Measurements from ENCODE around the gene ATP5ME.

Gene ATP5ME

DNA sequence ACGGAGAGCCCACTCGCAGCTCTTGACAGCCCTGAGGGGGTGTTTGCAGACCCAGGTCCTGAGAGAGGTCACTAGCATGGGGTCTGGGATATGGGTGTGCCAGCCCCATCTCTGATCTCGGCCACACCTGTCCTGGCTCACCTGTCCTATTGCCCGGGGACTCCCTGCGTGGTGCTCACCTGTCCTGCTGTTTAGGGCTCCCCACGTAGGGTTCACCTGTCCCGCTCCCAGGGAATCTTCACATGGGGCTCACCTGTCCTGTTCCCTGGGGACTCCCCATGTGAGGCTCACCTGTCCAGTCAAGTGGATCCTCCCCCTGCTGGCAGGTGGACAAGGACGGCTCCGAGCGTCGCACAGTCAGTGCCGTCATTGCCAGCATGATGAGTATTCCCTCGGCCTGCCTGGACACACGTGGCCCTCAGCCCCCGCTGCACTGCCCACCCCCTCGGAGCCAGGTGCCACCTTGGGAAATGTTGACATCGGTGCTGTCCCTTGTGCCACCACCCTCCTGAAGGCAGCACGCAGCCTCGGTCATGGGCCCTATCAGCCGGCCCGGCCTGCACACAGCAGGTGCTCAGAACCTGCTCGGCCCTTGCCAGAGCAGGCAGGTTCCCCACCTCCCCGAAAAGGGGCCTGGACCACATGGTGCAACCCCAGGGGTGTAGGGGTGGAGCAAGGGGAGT is 8.6 kb upstream of the ATP5ME start:
- H3K4me1 Mint-ChIP-seq, result peaks cover 24% of the 10 kb centered on the region
- H3K36me3 Mint-ChIP-seq (ENCODE audit: low read depth), result no peaks in the 10 kb centered on the region
- peaks cover 7% of the 10 kb centered on the region for H3K27me3 Mint-ChIP-seq (ENCODE audit: low read depth)
- TF ChIP-seq CTCF (IDR thresholded peaks at IDR 0.05; ENCODE audit: unreplicated experiment in 3 of 3), result no peak
- H3K9me3 Mint-ChIP-seq, result no peaks in the 10 kb centered on the region
- H3K4me3 Mint-ChIP-seq, result peak overlapping the region in 2 of 3 experiments; percentile 17 to 43
- no peak overlapping the region for H3K27ac Mint-ChIP-seq

GRCh38 chr4:681736-682451 is 7.8 kb upstream of the ATP5ME start:
- Mint-ChIP-seq H3K27ac (no peak overlapping the region), H3K4me3 (peak overlapping the region in 2 of 3 experiments; percentile 56 to 61), H3K27me3 (ENCODE audit: low read depth) (peaks cover 7% of the 10 kb centered on the region), H3K9me3 (no peaks in the 10 kb centered on the region), H3K4me1 (peaks cover 27% of the 10 kb centered on the region), H3K36me3 (ENCODE audit: low read depth) (no peaks in the 10 kb centered on the region)
- TF ChIP-seq CTCF (IDR thresholded peaks at IDR 0.05; ENCODE audit: unreplicated experiment in 3 of 3), result no peak

- H3K4me1 Mint-ChIP-seq, result peaks cover 27% of the 10 kb centered on the region
- TF ChIP-seq CTCF (IDR thresholded peaks at IDR 0.05; ENCODE audit: unreplicated experiment in 3 of 3), result no peak
- H3K9me3 Mint-ChIP-seq, result no peaks in the 10 kb centered on the region
- peaks cover 7% of the 10 kb centered on the region for H3K27me3 Mint-ChIP-seq (ENCODE audit: low read depth)
- peak overlapping the region; percentile 59 to 69 (median 65) for H3K4me3 Mint-ChIP-seq
- H3K36me3 Mint-ChIP-seq (ENCODE audit: low read depth), result no peaks in the 10 kb centered on the region
- H3K27ac Mint-ChIP-seq, result no peak overlapping the region
Measured at GRCh38 chr4:680928-681645, 7.0 kb upstream of the ATP5ME start.

DNA sequence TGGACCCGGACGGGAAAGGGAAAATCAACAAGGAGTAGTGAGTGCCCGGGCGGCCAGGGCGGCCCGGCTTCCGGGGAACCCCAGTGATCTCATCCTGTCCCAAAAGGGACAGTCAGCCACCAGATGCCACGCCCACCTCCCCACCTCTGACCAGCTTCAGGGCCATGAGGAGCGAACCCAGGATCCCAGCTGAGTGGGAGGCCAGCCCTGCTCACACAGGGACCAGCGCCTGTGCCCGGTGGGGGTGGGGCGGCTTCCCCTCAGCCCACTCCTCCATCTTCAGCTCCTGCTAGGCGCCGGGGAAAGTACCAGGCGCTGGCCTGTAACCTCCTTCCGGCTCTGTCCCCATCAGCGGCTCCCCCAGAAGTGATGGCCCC is 6.5 kb upstream of the ATP5ME start:
- H3K27ac Mint-ChIP-seq, result no peak overlapping the region
- TF ChIP-seq CTCF (IDR thresholded peaks at IDR 0.05; ENCODE audit: unreplicated experiment in 3 of 3), result no peak
- H3K36me3 Mint-ChIP-seq (ENCODE audit: low read depth), result no peaks in the 10 kb centered on the region
- no peaks in the 10 kb centered on the region for H3K9me3 Mint-ChIP-seq
- H3K4me3 Mint-ChIP-seq, result peak overlapping the region; percentile 59 to 69 (median 65)
- H3K4me1 Mint-ChIP-seq, result peaks cover 27% of the 10 kb centered on the region
- H3K27me3 Mint-ChIP-seq (ENCODE audit: low read depth), result peaks cover 7% of the 10 kb centered on the region

DNA sequence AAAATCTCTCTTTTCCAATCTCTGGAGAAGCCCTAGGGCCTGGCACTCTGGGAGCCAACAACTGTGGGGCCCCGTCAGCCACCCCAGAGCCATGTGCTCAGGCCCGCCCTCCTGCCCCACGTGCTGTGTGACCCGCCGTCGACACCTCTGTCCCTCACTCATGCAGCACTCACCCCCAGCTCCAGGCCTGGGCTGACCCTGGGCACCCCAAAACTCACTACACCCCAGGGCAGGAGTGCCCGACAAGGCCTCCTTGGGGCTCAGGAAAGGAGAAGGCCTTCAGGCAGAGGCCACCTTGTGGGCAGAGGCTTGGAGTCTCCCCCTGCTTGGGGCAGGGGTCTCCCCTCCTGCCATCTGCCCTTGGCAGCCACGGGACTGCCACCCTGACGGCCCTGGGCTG is 6.0 kb upstream of the ATP5ME start:
- Mint-ChIP-seq H3K9me3 (no peaks in the 10 kb centered on the region), H3K27ac (no peak overlapping the region), H3K4me3 (peak overlapping the region; percentile 59 to 69 (median 65)), H3K4me1 (peaks cover 22% of the 10 kb centered on the region), H3K36me3 (ENCODE audit: low read depth) (no peaks in the 10 kb centered on the region), H3K27me3 (ENCODE audit: low read depth) (peaks cover 7% of the 10 kb centered on the region)
- TF ChIP-seq CTCF (IDR thresholded peaks at IDR 0.05; ENCODE audit: unreplicated experiment in 3 of 3), result no peak
